ENCODE measurements around the gene DNAAF5.

- TF ChIP-seq CTCF (IDR thresholded peaks at IDR 0.05): no peak
- no peak for TF ChIP-seq POLR2A (IDR thresholded peaks at IDR 0.05)
These were observed 107.8 kb downstream of the DNAAF5 start for GRCh38 chr7:834277-834676.

Data from lower leg skin (tissue), 3 donors.